K562 (cell line): ENCODE data around the gene HOOK1. TPM values are rescaled to one million over a fixed set of nuclear protein-coding genes. Genes with fewer than 3 reads are reported as not detected.

Experiments used
- ARID1B ChIP-seq: fragments of 450-650 bp; IDR thresholded peaks from 2 replicates; pipeline ENCODE4 v1.6.1; 2016; ENCODE audit warnings: antibody characterized with exemption, mild to moderate bottlenecking, inconsistent platforms
- BCL6 ChIP-seq: fragments of 250-450 bp; sonication (Bioruptor Pico); IDR thresholded peaks from 2 replicates; pipeline ENCODE4 v1.4.0; 2020
- HCFC1 ChIP-seq: IDR thresholded peaks from 2 replicates; pipeline ENCODE4 v1.6.1; 2012; ENCODE audit warnings: low read depth, low read length, improper control_type of control experiment
- polyA plus RNA-seq, 8 experiments: library from polyadenylated mRNA; depleted of rRNA in 4 of 8; stranded (reverse) in 5 of 8; unstranded in 3 of 8; fragments of >200 nt; fragmentation: Nextera tagmentation in 2 of 8; fragmentation: Illumina TruSeq in 1 of 8; extraction: Ambion mirVana in 2 of 8; extraction: Trizol in 1 of 8; gene quantifications; 2 replicates each; pipeline versions ENCODE4 v1.2.1 to v1.2.3, GENCODE V29; 2011 to 2014; ENCODE audit warnings: inconsistent platforms in 1 of 8, missing spikeins in 1 of 8
- total RNA-seq, 7 experiments: library from RNA; depleted of rRNA in 6 of 7; stranded (reverse); fragments of >200 nt in 6 of 7; fragmentation: Illumina TruSeq in 2 of 7; extraction: Trizol in 2 of 7; gene quantifications; 2 replicates each; pipeline versions ENCODE4 v1.2.1 to v1.2.3, GENCODE V29; 2011 to 2021; ENCODE audit warnings: low replicate concordance in 1 of 7
- TF ChIP-seq, protein P1 (sequence below): fragments of 250-450 bp; sonication (Bioruptor Pico); IDR thresholded peaks from 2 replicates; pipeline ENCODE4 v1.8.0; 2022; ENCODE audit warnings: moderate library complexity, mild to moderate bottlenecking, inconsistent platforms
- TF ChIP-seq, protein P2 (sequence below): sonication (generic); formaldehyde crosslinking; IDR thresholded peaks from 2 replicates; pipeline ENCODE4 v1.9.0; 2022; ENCODE audit warnings: mild to moderate bottlenecking, missing genetic modification reagents
- TF ChIP-seq, protein P3 (sequence below): IDR thresholded peaks from 3 replicates; pipeline ENCODE4 v1.6.1; 2011; ENCODE audit warnings: borderline replicate concordance, mild to moderate bottlenecking, moderate library complexity; ENCODE audit not compliant: insufficient read length; ENCODE audit errors: extremely low read depth
- TF ChIP-seq, protein P4 (sequence below): fragments of 250-450 bp; sonication (Bioruptor Pico); IDR thresholded peaks from 2 replicates; pipeline ENCODE4 v1.5.0; 2022; ENCODE audit warnings: mild to moderate bottlenecking

Gene HOOK1
- total and polyA plus RNA-seq, 9 of the 15 experiments (the other 6 are each of a cell fraction or from before 2014, with no cell fraction given) = 0.11 to 0.18 TPM; not detected in 7

DNA sequence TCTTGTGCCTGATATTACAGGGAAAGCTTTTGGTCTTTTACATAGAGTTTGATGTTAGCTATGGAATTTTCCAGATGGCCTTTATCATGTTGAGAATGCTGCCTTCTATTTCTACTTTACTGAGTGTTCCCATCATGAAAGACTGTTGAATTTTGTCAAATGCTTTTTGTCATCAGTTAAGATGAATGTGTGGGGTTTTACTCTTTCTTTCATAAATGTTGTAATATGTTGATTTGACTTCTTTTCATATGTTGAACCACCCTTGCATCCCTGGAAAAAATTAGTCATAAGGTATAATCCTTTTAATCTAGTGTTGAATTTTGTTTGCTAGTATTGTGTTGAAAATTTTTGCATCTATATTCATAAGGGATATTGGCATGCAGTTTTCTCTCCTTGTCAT is 16.1 kb upstream of the HOOK1 start (continued):
- TF ChIP-seq ARID1B (no peak), BCL6 (CRISPR knock-in tag) (no peak), HCFC1 (no peak)
- TF ChIP-seq, protein P1, sequence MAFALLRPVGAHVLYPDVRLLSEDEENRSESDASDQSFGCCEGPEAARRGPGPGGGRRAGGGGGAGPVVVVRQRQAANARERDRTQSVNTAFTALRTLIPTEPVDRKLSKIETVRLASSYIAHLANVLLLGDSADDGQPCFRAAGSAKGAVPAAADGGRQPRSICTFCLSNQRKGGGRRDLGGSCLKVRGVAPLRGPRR = no peak
- TF ChIP-seq, protein P2, sequence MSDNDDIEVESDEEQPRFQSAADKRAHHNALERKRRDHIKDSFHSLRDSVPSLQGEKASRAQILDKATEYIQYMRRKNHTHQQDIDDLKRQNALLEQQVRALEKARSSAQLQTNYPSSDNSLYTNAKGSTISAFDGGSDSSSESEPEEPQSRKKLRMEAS (CRISPR knock-in tag) = no peak
- TF ChIP-seq, protein P3, sequence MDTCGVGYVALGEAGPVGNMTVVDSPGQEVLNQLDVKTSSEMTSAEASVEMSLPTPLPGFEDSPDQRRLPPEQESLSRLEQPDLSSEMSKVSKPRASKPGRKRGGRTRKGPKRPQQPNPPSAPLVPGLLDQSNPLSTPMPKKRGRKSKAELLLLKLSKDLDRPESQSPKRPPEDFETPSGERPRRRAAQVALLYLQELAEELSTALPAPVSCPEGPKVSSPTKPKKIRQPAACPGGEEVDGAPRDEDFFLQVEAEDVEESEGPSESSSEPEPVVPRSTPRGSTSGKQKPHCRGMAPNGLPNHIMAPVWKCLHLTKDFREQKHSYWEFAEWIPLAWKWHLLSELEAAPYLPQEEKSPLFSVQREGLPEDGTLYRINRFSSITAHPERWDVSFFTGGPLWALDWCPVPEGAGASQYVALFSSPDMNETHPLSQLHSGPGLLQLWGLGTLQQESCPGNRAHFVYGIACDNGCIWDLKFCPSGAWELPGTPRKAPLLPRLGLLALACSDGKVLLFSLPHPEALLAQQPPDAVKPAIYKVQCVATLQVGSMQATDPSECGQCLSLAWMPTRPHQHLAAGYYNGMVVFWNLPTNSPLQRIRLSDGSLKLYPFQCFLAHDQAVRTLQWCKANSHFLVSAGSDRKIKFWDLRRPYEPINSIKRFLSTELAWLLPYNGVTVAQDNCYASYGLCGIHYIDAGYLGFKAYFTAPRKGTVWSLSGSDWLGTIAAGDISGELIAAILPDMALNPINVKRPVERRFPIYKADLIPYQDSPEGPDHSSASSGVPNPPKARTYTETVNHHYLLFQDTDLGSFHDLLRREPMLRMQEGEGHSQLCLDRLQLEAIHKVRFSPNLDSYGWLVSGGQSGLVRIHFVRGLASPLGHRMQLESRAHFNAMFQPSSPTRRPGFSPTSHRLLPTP = no peak
- TF ChIP-seq, protein P4, sequence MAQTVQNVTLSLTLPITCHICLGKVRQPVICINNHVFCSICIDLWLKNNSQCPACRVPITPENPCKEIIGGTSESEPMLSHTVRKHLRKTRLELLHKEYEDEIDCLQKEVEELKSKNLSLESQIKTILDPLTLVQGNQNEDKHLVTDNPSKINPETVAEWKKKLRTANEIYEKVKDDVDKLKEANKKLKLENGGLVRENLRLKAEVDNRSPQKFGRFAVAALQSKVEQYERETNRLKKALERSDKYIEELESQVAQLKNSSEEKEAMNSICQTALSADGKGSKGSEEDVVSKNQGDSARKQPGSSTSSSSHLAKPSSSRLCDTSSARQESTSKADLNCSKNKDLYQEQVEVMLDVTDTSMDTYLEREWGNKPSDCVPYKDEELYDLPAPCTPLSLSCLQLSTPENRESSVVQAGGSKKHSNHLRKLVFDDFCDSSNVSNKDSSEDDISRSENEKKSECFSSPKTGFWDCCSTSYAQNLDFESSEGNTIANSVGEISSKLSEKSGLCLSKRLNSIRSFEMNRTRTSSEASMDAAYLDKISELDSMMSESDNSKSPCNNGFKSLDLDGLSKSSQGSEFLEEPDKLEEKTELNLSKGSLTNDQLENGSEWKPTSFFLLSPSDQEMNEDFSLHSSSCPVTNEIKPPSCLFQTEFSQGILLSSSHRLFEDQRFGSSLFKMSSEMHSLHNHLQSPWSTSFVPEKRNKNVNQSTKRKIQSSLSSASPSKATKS (CRISPR knock-in tag) = no peak
